Esophagus squamous epithelium (tissue), 5 donors: Measurements from ENCODE around the gene DHODH. TPM values are rescaled to one million over a fixed set of nuclear protein-coding genes. Genes with fewer than 3 reads are reported as not detected.

Experiments used
- DNase-seq: peaks from one replicate; lab custom pipeline; 2025; lab: John Stamatoyannopoulos, UW
- H3K27ac ChIP-seq, 4 donors: fragments of 200-600 bp; sonication (generic); one replicate each; pipeline ENCODE4 v1.5.1; 2016 to 2019; ENCODE audit warnings: mild to moderate bottlenecking in 1 of 4
- H3K27me3 ChIP-seq, 4 donors: fragments of 200-600 bp; sonication (generic); 1 replicate in 3 of 4; 2 replicates in 1 of 4; pipeline versions ENCODE4 v1.5.1 to v1.6.0; 2017 to 2021; ENCODE audit warnings: antibody characterized with exemption in 1 of 4
- H3K36me3 ChIP-seq, 3 donors: fragments of 200-600 bp; sonication (generic); one replicate each; pipeline ENCODE4 v1.5.1; 2016 to 2019
- H3K4me1 ChIP-seq, 3 donors: fragments of 200-600 bp; sonication (generic); one replicate each; pipeline ENCODE4 v1.5.1; 2017 to 2019
- H3K4me3 ChIP-seq, 4 donors: fragments of 200-600 bp; sonication (generic); 1 replicate in 3 of 4; 2 replicates in 1 of 4; pipeline ENCODE4 v1.5.1; 2016 to 2019; ENCODE audit warnings: mild to moderate bottlenecking in 2 of 4, moderate library complexity in 1 of 4
- H3K9me3 ChIP-seq, 3 donors: fragments of 200-600 bp; sonication (generic); one replicate each; pipeline ENCODE4 v1.5.1; 2016 to 2019
- CTCF ChIP-seq, 6 experiments: fragments of 450-650 bp in 4 of 6; fragments of 200-600 bp in 2 of 6; sonication (generic) in 2 of 6; IDR thresholded peaks; one replicate each; pipeline ENCODE4 v1.5.1; 2016 to 2019; ENCODE audit warnings: antibody characterized with exemption in 6 of 6, mild to moderate bottlenecking in 4 of 6, moderate library complexity in 4 of 6
- POLR2A ChIP-seq, 4 donors: fragments of 450-650 bp; IDR thresholded peaks; one replicate each; pipeline ENCODE4 v1.6.1; 2017; ENCODE audit warnings: antibody characterized with exemption in 4 of 4, mild to moderate bottlenecking in 4 of 4, moderate library complexity in 3 of 4
- WGBS, 2 donors: methylation state at CpG; one replicate each; pipeline ENCODE4 v1.1.5; 2018; 5-methylcytosine and 5-hydroxymethylcytosine counted together
- intact Hi-C: fragments of 100-400 bp; cut with DNase I; formaldehyde crosslinking; loops from one replicate; pipeline ENCODE4 v1.15.0; 2022
- total RNA-seq, 4 donors: library from RNA; depleted of rRNA; stranded (reverse); fragments of >200 nt; gene quantifications; one replicate each; pipeline ENCODE4 v1.1.0, GENCODE V29; 2016
- donor health status: DM: yes; HTN: yes; CAD: no.

The DHODH gene
- total RNA-seq, 4 donors from 2014 or later: 4.3 to 9.0 (median 7.9) TPM

- WGBS, 2 donors: 100% methylated on average over 1 of the region's 1 CpG
- H3K9me3 ChIP-seq: no peaks in the 10 kb centered on the region
- DNase-seq: no peak
- no peak overlapping the region for H3K4me3 ChIP-seq
- no peaks in the 10 kb centered on the region for H3K36me3 ChIP-seq
- H3K27me3 ChIP-seq: no peaks in the 10 kb centered on the region
- TF ChIP-seq CTCF (IDR thresholded peaks at IDR 0.05) (no peak), POLR2A (IDR thresholded peaks at IDR 0.05) (no peak)
- H3K27ac ChIP-seq: no peak overlapping the region
- no peaks in the 10 kb centered on the region for H3K4me1 ChIP-seq
- intact Hi-C loops: no loop called here
These were observed 53.0 kb downstream of the DHODH start for GRCh38 chr16:72061564-72061963.

DNA sequence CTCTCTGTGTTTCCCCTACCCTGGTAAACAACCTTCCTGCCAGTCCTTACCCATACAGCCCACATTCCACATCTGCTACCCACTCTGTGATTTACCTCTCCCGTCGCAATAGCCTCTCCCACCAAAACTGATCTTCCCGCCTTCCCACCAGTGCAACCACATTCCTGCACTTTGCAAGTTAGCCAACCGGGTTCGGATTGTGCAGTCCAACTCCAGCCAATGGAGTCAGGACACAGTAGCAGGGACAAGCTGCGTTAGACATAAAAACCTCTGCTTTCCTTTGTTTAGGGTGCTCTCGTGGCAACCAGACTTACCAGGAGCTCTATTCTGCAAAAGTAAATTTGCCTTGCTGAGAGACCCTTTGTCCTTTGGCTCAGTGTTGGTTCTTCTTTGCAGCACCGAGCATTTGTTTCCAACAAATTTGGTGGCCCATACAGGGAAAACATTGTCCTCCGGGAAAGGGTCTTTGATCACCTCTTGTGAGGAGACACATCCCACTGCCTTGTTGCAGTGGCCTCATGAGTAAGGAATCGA is 55.9 kb downstream of the DHODH start:
- Histone ChIP-seq H3K4me1 (peaks cover 0 to 13% (median 9%) of the 10 kb centered on the region in 3 donors), H3K27me3 (no peaks in the 10 kb centered on the region), H3K27ac (no peak overlapping the region), H3K36me3 (no peaks in the 10 kb centered on the region), H3K4me3 (no peak overlapping the region), H3K9me3 (no peaks in the 10 kb centered on the region)
- intact Hi-C loops: no loop called here
- 87 to 89% methylated on average over 8 to 9 of the region's 10 CpGs for WGBS, 2 donors
- TF ChIP-seq POLR2A (IDR thresholded peaks at IDR 0.05) (no peak), CTCF (IDR thresholded peaks at IDR 0.05) (no peak)
- DNase-seq: no peak

DNA sequence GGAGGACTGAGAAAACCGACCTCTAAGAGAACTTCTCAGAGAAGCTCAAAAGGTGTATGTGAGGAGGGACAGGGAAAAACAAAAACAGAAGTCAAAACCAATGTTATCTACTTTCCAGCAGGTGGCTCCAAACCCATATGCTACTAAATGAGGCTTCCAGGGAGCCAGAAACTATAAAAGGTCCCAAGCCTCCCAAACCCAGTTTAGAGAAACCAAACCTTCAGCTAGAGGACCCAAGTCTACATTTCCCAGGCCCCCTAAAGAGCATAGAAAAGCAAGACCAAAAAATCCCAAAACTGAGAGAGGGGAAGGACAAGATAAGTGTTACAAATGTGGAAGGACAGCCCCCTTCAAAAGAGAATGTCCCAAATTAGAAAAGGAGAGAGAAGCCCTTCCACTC is 58.2 kb downstream of the DHODH start:
- no peak for DNase-seq
- TF ChIP-seq POLR2A (IDR thresholded peaks at IDR 0.05) (no peak), CTCF (IDR thresholded peaks at IDR 0.05) (peak in 5 of 6 experiments; percentile 30 to 57 (median 44))
- 0 to 10% methylated on average over 1 of the region's 1 CpG for WGBS, 2 donors
- Histone ChIP-seq H3K27ac (no peak overlapping the region), H3K9me3 (no peaks in the 10 kb centered on the region), H3K36me3 (no peaks in the 10 kb centered on the region), H3K4me3 (no peak overlapping the region), H3K4me1 (peaks cover 0 to 16% (median 10%) of the 10 kb centered on the region in 3 donors), H3K27me3 (no peaks in the 10 kb centered on the region)
- intact Hi-C loops: no loop called here

DNA sequence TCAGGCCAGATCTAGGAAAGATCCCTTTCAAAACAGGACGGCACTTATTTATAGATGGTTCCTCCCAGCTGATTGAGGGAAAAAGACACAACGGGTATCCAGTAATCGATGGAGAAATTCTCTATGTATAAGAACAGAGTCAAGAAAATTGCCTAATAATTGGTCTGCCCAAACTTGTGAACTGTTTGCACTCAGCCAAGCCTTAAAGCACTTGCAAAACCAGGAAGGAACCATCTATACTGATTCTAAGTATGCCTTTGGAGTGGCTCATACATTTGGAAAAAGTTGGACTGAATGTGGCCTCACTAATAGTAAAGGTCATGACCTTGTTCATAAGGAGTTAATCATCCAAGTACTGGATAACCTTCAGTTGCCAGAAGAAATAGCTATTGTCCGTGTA is 60.4 kb downstream of the DHODH start:
- Histone ChIP-seq H3K4me1 (peaks cover 0 to 16% (median 10%) of the 10 kb centered on the region in 3 donors), H3K9me3 (no peaks in the 10 kb centered on the region), H3K27ac (peak overlapping the region in 2 of 4 donors; percentile 0 to 45), H3K27me3 (no peaks in the 10 kb centered on the region), H3K36me3 (no peaks in the 10 kb centered on the region), H3K4me3 (no peak overlapping the region)
- WGBS, 2 donors: 21 to 39% methylated on average over 4 of the region's 4 CpGs
- intact Hi-C loops: no loop called here
- DNase-seq: no peak
- no peak for TF ChIP-seq POLR2A (IDR thresholded peaks at IDR 0.05)
- no peak for TF ChIP-seq CTCF (IDR thresholded peaks at IDR 0.05)

- peak overlapping the region in 1 of 4 donors; percentile 29 for H3K27ac ChIP-seq
- no peaks in the 10 kb centered on the region for H3K9me3 ChIP-seq
- no peak overlapping the region for H3K4me3 ChIP-seq
- TF ChIP-seq CTCF (IDR thresholded peaks at IDR 0.05) (no peak), POLR2A (IDR thresholded peaks at IDR 0.05) (no peak)
- 67 to 73% methylated on average over 10 to 12 of the region's 12 CpGs for WGBS, 2 donors
- H3K27me3 ChIP-seq: no peaks in the 10 kb centered on the region
- peaks cover 0 to 16% (median 10%) of the 10 kb centered on the region in 3 donors for H3K4me1 ChIP-seq
- DNase-seq: no peak
- peaks cover 0 to 3% (median 0%) of the 10 kb centered on the region in 3 donors for H3K36me3 ChIP-seq
- intact Hi-C loops: no loop called here
These were observed 64.2 kb downstream of the DHODH start for GRCh38 chr16:72072514-72073342.
